CD4-positive, alpha-beta memory T cell (primary cell): ENCODE measurements around the gene MARCHF5. TPM values are rescaled to one million over a fixed set of nuclear protein-coding genes. Genes with fewer than 3 reads are reported as not detected.

ENCODE experiments used
- CTCF ChIA-PET: fragments of 350-600 bp; sonication (Branson Sonifier 250); formaldehyde crosslinking; loops from one replicate; lab custom pipeline; 2021; ENCODE audit warnings: inconsistent platforms; ENCODE audit not compliant: partially characterized antibody; lab: Charles Lee
- POLR2A ChIA-PET: fragments of 350-600 bp; sonication (Branson Sonifier 250); formaldehyde crosslinking; loops from one replicate; lab custom pipeline; 2021; ENCODE audit not compliant: partially characterized antibody; lab: Charles Lee
- DNase-seq, 5 donors: peaks; one replicate each; pipeline versions ENCODE4 v3.0.0 to v3.0.0-alpha.2; 2020 to 2022; ENCODE audit warnings: mixed read lengths in 1 of 5
- H3K27ac ChIP-seq: one replicate; pipeline ENCODE4 v1.7.0; 2013; ENCODE audit warnings: low read depth, low read length
- H3K27me3 ChIP-seq: 2 replicates; pipeline ENCODE4 v1.7.0; 2013; ENCODE audit warnings: mild to moderate bottlenecking, low read length, moderate library complexity; ENCODE audit not compliant: insufficient read depth
- H3K36me3 ChIP-seq: 2 replicates; pipeline ENCODE4 v1.7.0; 2013; ENCODE audit warnings: mild to moderate bottlenecking, low read length, moderate library complexity; ENCODE audit not compliant: insufficient read depth
- H3K4me1 ChIP-seq: 2 replicates; pipeline ENCODE4 v1.7.0; 2013; ENCODE audit warnings: mild to moderate bottlenecking, low read length, moderate library complexity; ENCODE audit not compliant: insufficient read depth
- H3K4me3 ChIP-seq, 2 donors: one replicate each; pipeline ENCODE4 v1.7.0; 2013; ENCODE audit warnings: low read length in 2 of 2, mild to moderate bottlenecking in 1 of 2
- H3K9me3 ChIP-seq, 2 donors: one replicate each; pipeline ENCODE4 v1.7.0; 2013; ENCODE audit warnings: low read length in 2 of 2, control low read depth in 1 of 2; ENCODE audit not compliant: control insufficient read depth in 1 of 2
- H3K27ac Mint-ChIP-seq, 7 donors: one replicate each; pipeline ENCODE4 v1.8.0; 2020 to 2021; ENCODE audit warnings: mixed read lengths in 7 of 7, mild to moderate bottlenecking in 6 of 7, inconsistent platforms in 3 of 7, moderate library complexity in 3 of 7
- H3K27me3 Mint-ChIP-seq, 2 donors: one replicate each; pipeline ENCODE4 v1.8.0; 2020 to 2021; ENCODE audit warnings: mixed read lengths in 2 of 2
- H3K36me3 Mint-ChIP-seq, 2 donors: one replicate each; pipeline ENCODE4 v1.8.0; 2020 to 2021; ENCODE audit warnings: mixed read lengths in 2 of 2, inconsistent platforms in 1 of 2, mild to moderate bottlenecking in 1 of 2
- H3K4me1 Mint-ChIP-seq, 4 donors: one replicate each; pipeline ENCODE4 v1.8.0; 2020 to 2021; ENCODE audit warnings: mixed read lengths in 4 of 4, mild to moderate bottlenecking in 1 of 4
- H3K4me3 Mint-ChIP-seq, 8 donors: one replicate each; pipeline ENCODE4 v1.8.0; 2020 to 2021; ENCODE audit warnings: mixed read lengths in 8 of 8, mild to moderate bottlenecking in 7 of 8, moderate library complexity in 6 of 8, inconsistent platforms in 3 of 8
- H3K9me3 Mint-ChIP-seq, 8 donors: one replicate each; pipeline ENCODE4 v1.8.0; 2020 to 2021; ENCODE audit warnings: mixed read lengths in 8 of 8, mild to moderate bottlenecking in 5 of 8, inconsistent platforms in 3 of 8, moderate library complexity in 1 of 8
- intact Hi-C: fragments of 100-400 bp; cut with micrococcal nuclease; formaldehyde crosslinking; loops from one replicate; pipeline ENCODE4 v1.15.1; 2023
- polyA plus RNA-seq, 2 donors: library from polyadenylated mRNA; unstranded; fragments of 300-500 nt; fragmentation: Illumina TruSeq; gene quantifications; one replicate each; pipeline ENCODE4 v1.2.3, GENCODE V29; 2021
- total RNA-seq, 2 experiments: library from RNA; stranded (reverse); gene quantifications; one replicate each; pipeline ENCODE4 v1.2.3, GENCODE V29; 2021

Gene MARCHF5
- total and polyA plus RNA-seq, 4 experiments from 2014 or later = 26.7 to 40.8 (median 34.7) TPM

- H3K4me3 ChIP-seq = no peak overlapping the region
- no peak for DNase-seq
- no peak overlapping the region for H3K27ac ChIP-seq
- no peaks in the 10 kb centered on the region for H3K27me3 Mint-ChIP-seq
- ChIA-PET CTCF (interaction anchor here (1.9 kb wide), 1 partner anchor 10 kb away, joined by 4 read pairs; no protein-coding TSS in a partner anchor), POLR2A (no interaction called here)
- peak overlapping the region in 2 of 7 donors; percentile 3 to 38 for H3K27ac Mint-ChIP-seq
- peaks cover 3 to 9% (median 6%) of the 10 kb centered on the region in 4 donors for H3K4me1 Mint-ChIP-seq
- no peaks in the 10 kb centered on the region for H3K27me3 ChIP-seq
- H3K4me1 ChIP-seq = no peaks in the 10 kb centered on the region
- no peaks in the 10 kb centered on the region for H3K9me3 Mint-ChIP-seq
- H3K36me3 Mint-ChIP-seq = peaks cover 0 to 9% of the 10 kb centered on the region in 2 donors
- no peaks in the 10 kb centered on the region for H3K9me3 ChIP-seq
- H3K36me3 ChIP-seq = no peaks in the 10 kb centered on the region
- H3K4me3 Mint-ChIP-seq = peak overlapping the region in 2 of 8 donors; percentile 1 to 2
- intact Hi-C loops = no loop called here
Measured at GRCh38 chr10:92284112-92284704, 6.8 kb upstream of the MARCHF5 start.

GRCh38 chr10:92290076-92290836 is 711 bp upstream of the MARCHF5 start:
- H3K36me3 Mint-ChIP-seq = peaks cover 3 to 26% of the 10 kb centered on the region in 2 donors
- H3K4me1 ChIP-seq = peaks cover 26% of the 10 kb centered on the region
- peak overlapping the region; percentile 85 to 87 for H3K4me3 ChIP-seq
- H3K4me1 Mint-ChIP-seq = peaks cover 19 to 39% (median 29%) of the 10 kb centered on the region in 4 donors
- no peaks in the 10 kb centered on the region for H3K9me3 ChIP-seq
- ChIA-PET POLR2A (interaction anchor here (0.6 to 2.9 kb wide), 12 partner anchors 11 to 382 kb away, joined by 3 to 38 read pairs (median 6); partner anchors contain the start of genes BTAF1, IDE and KIF11), CTCF (interaction anchor here (0.6 to 4.5 kb wide), 15 partner anchors 8 to 366 kb away, joined by 3 to 15 read pairs (median 4); no protein-coding TSS in a partner anchor)
- no peaks in the 10 kb centered on the region for H3K27me3 ChIP-seq
- H3K27ac ChIP-seq = peak overlapping the region; percentile 90
- intact Hi-C loops = loop anchor here (2.0 to 5.0 kb wide), 5 partner anchors 78 to 1419 kb away; partner anchors contain the start of genes CEP55, EXOC6, RPP30 and TNKS2
- no peaks in the 10 kb centered on the region for H3K27me3 Mint-ChIP-seq
- no peaks in the 10 kb centered on the region for H3K36me3 ChIP-seq
- H3K9me3 Mint-ChIP-seq = no peaks in the 10 kb centered on the region
- DNase-seq = peak in 2 of 5 donors; percentile 37 to 60
- peak overlapping the region; percentile 89 to 98 (median 96) for H3K4me3 Mint-ChIP-seq
- peak overlapping the region; percentile 86 to 94 (median 88) for H3K27ac Mint-ChIP-seq

- peak overlapping the region; percentile 63 to 87 for H3K4me3 ChIP-seq
- H3K4me1 ChIP-seq = peaks cover 26% of the 10 kb centered on the region
- H3K36me3 Mint-ChIP-seq = peaks cover 3 to 31% of the 10 kb centered on the region in 2 donors
- H3K27me3 ChIP-seq = no peaks in the 10 kb centered on the region
- intact Hi-C loops = loop anchor here (1.0 to 5.0 kb wide), 8 partner anchors 51 to 1421 kb away; partner anchors contain the start of genes CEP55, EXOC6, IDE and RPP30
- CTCF ChIA-PET = interaction anchor here (1.1 to 4.5 kb wide), 11 partner anchors 9 to 283 kb away, joined by 3 to 15 read pairs (median 6); partner anchors contain the start of gene IDE
- peak overlapping the region in 6 of 7 donors; percentile 67 to 94 (median 89) for H3K27ac Mint-ChIP-seq
- POLR2A ChIA-PET = interaction anchor here (0.6 to 2.9 kb wide), 16 partner anchors 9 to 383 kb away, joined by 3 to 38 read pairs (median 5); partner anchors contain the start of genes BTAF1 and IDE
- peak in 1 of 5 donors; percentile 43 for DNase-seq
- peaks cover 21 to 43% (median 33%) of the 10 kb centered on the region in 4 donors for H3K4me1 Mint-ChIP-seq
- no peaks in the 10 kb centered on the region for H3K9me3 Mint-ChIP-seq
- H3K9me3 ChIP-seq = no peaks in the 10 kb centered on the region
- H3K4me3 Mint-ChIP-seq = peak overlapping the region; percentile 89 to 98 (median 96)
- H3K27me3 Mint-ChIP-seq = no peaks in the 10 kb centered on the region
- peak overlapping the region; percentile 90 for H3K27ac ChIP-seq
- H3K36me3 ChIP-seq = no peaks in the 10 kb centered on the region
Measured at GRCh38 chr10:92291616-92291865, 574 bp downstream of the MARCHF5 start.

- Histone ChIP-seq H3K4me3 (peak overlapping the region in 1 of 2 donors; percentile 87), H3K36me3 (no peaks in the 10 kb centered on the region), H3K4me1 (peaks cover 26% of the 10 kb centered on the region), H3K27ac (peak overlapping the region; percentile 90), H3K9me3 (no peaks in the 10 kb centered on the region), H3K27me3 (no peaks in the 10 kb centered on the region)
- Mint-ChIP-seq H3K9me3 (no peaks in the 10 kb centered on the region), H3K27ac (peak overlapping the region; percentile 67 to 92 (median 87)), H3K36me3 (peaks cover 3 to 34% of the 10 kb centered on the region in 2 donors), H3K4me3 (peak overlapping the region; percentile 89 to 98 (median 96)), H3K27me3 (no peaks in the 10 kb centered on the region), H3K4me1 (peaks cover 25 to 48% (median 35%) of the 10 kb centered on the region in 4 donors)
- POLR2A ChIA-PET = interaction anchor here (0.6 to 2.9 kb wide), 7 partner anchors 8 to 1189 kb away, joined by 3 to 38 read pairs (median 4); no protein-coding TSS in a partner anchor
- intact Hi-C loops = loop anchor here (1.0 to 5.0 kb wide), 9 partner anchors 52 to 1421 kb away; partner anchors contain the start of genes CEP55, EXOC6, IDE and RPP30
- CTCF ChIA-PET = interaction anchor here (0.7 to 4.5 kb wide), 12 partner anchors 8 to 1211 kb away, joined by 3 to 15 read pairs (median 6); partner anchors contain the start of gene IDE
- DNase-seq = peak; percentile 28 to 44 (median 39)
Measured at GRCh38 chr10:92291921-92292845, 1.2 kb downstream of the MARCHF5 start.

- intact Hi-C loops = no loop called here
- Mint-ChIP-seq H3K36me3 (peaks cover 15 to 46% of the 10 kb centered on the region in 2 donors), H3K4me3 (no peak overlapping the region), H3K4me1 (peaks cover 36 to 73% (median 50%) of the 10 kb centered on the region in 4 donors), H3K27ac (no peak overlapping the region), H3K9me3 (no peaks in the 10 kb centered on the region), H3K27me3 (no peaks in the 10 kb centered on the region)
- Histone ChIP-seq H3K27ac (no peak overlapping the region), H3K4me1 (peaks cover 20% of the 10 kb centered on the region), H3K4me3 (no peak overlapping the region), H3K36me3 (no peaks in the 10 kb centered on the region), H3K27me3 (no peaks in the 10 kb centered on the region), H3K9me3 (no peaks in the 10 kb centered on the region)
- ChIA-PET POLR2A (no interaction called here), CTCF (interaction anchor here (1.2 kb wide), 1 partner anchor 8 kb away, joined by 4 read pairs; the partner anchor contains the start of genes CPEB3 and MARCHF5)
- DNase-seq = no peak
Measured at GRCh38 chr10:92298487-92298886, 7.5 kb downstream of the MARCHF5 start.

GRCh38 chr10:92303096-92303495 is 12.1 kb downstream of the MARCHF5 start:
- H3K4me3 ChIP-seq = no peak overlapping the region
- ChIA-PET CTCF (interaction anchor here (1.7 kb wide), 1 partner anchor 228 kb away, joined by 4 read pairs; no protein-coding TSS in a partner anchor), POLR2A (no interaction called here)
- peaks cover 14% of the 10 kb centered on the region for H3K4me1 ChIP-seq
- H3K27me3 ChIP-seq = no peaks in the 10 kb centered on the region
- no peak for DNase-seq
- H3K36me3 ChIP-seq = no peaks in the 10 kb centered on the region
- peaks cover 11 to 29% of the 10 kb centered on the region in 2 donors for H3K36me3 Mint-ChIP-seq
- H3K27ac ChIP-seq = no peak overlapping the region
- no peaks in the 10 kb centered on the region for H3K9me3 ChIP-seq
- H3K4me3 Mint-ChIP-seq = peak overlapping the region in 1 of 8 donors; percentile 18
- no peaks in the 10 kb centered on the region for H3K9me3 Mint-ChIP-seq
- peak overlapping the region in 2 of 7 donors; percentile 9 to 38 for H3K27ac Mint-ChIP-seq
- peaks cover 34 to 71% (median 46%) of the 10 kb centered on the region in 4 donors for H3K4me1 Mint-ChIP-seq
- intact Hi-C loops = no loop called here
- H3K27me3 Mint-ChIP-seq = no peaks in the 10 kb centered on the region
